HG03039 (cell line): Measurements from ENCODE around the gene F12.
"Not testable (repeated sequence)": the region's sequence is repeated elsewhere in the genome, so short reads cannot be mapped to it uniquely, and the experiment has no call there.

Experiments
- ATAC-seq: cut with Tn5 transposase; IDR thresholded peaks from one replicate; pipeline ENCODE4 v1.9.1; 2021; ENCODE audit warnings: mild to moderate bottlenecking, moderate library complexity; ENCODE audit not compliant: unreplicated experiment

The F12 gene

DNA sequence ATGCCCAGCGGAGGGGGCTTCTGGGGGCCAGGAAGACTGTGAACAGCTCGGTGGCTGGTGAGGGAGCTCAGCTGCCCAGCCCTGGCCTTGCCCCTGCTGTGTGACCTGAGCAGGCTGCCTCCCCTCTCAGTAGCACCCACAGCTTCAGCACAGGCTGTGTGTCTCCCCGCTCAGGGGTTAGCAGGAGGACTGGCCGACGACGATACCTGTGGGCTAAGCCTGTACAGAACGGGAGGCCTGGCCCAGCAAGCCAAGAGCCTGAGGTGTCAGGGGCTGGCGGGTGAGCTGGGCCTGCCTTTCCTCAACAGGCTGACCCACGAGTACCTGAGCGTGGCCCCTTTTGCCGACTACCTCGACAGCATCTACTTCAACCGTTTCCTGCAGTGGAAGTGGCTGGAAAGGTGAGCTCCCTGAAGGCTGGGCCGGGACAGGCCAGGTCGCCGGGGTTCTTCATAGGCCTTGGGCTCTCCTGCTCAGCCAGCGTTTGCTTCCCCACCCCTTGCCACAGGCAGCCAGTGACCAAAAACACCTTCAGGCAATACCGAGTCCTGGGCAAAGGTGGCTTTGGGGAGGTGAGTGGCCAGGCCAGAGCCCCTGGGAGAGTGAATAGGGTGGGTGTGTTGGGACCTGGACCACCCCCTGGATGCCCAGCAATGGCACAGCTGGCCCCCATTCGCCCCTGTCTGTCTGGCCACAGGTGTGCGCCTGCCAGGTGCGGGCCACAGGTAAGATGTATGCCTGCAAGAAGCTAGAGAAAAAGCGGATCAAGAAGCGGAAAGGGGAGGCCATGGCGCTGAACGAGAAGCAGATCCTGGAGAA, 23.7 kb upstream of the F12 start:
- ATAC-seq = no peak

- no peak for ATAC-seq
Measured at GRCh38 chr5:177432143-177432838, 22.9 kb upstream of the F12 start.

GRCh38 chr5:177431317-177432142, 22.2 kb upstream of the F12 start:
- ATAC-seq = peak; percentile 34

- ATAC-seq = no peak
Measured at GRCh38 chr5:177430972-177431316, 21.6 kb upstream of the F12 start.

- no peak for ATAC-seq
Measured at GRCh38 chr5:177430140-177430951, 21.0 kb upstream of the F12 start.

DNA sequence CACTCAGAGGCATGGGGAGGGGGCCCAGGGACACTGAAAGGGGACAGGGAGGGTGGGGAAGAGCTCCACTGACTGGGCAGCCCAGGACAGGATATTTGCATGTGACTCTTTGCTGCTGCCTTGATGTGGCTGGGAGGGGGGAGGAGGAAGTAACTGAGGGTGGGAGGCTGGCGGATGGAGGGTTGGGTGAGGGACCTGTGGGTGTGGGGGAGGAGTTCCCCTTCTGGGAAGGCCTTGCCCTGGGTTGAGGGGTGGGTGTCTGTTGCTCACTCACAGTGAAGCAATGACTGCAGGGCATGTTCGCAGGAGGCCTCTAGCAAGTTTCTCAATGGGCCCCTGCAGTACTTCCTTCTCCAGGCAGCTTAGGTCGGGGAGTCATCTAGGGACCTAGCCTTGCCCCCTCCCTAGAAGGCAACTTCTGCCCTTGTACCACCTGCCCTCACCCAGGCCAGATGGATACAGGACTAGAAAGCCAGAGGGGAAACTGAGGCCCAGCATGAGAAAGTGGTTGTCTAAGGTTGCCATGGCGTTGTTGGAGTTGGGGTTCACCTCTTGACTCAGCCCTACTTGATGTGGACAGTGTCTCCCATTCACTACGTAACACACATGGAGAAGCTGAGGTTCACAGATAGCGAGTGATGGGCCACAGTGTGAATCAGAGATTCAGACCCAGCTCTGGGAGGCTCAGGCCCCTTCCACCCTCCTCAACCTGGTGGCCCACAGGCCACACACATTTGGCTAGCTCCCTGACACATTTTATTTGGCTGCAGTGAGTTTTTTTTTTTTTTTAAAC, 20.1 kb upstream of the F12 start:
- ATAC-seq = no peak

- ATAC-seq = no peak
Measured at GRCh38 chr5:177428574-177429217, 19.3 kb upstream of the F12 start.

DNA sequence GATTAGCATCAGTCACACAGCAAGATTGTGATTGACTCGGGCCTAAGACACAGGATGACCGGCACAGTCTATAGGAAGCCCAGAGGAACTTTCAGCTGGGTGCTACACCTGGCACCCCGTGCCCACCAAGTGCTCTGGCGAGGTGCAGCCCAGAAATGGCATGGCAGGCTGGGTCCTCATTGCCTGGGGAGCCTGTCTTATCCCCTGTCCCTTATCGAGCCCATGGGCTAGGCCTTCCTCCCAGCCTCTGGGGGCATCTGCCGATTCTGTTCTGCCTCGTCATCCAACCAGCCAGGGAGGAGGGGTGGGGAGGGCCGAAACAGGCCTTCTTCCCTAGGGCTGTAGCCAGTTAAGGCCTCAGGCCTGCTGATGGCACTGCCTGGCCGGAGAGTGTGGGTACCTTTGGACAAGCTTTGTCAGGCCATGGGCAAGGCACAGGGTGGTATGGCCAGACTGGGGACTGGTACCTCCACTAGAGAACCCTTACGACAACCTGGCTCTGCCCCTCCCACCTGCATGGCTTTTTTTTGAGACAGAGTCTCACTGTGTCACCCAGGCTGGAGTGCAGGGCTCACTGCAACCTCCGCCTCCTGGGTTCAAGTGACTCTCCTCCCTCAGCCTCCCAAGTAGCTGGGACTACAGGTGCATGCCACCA, 18.7 kb upstream of the F12 start:
- ATAC-seq = no peak

DNA sequence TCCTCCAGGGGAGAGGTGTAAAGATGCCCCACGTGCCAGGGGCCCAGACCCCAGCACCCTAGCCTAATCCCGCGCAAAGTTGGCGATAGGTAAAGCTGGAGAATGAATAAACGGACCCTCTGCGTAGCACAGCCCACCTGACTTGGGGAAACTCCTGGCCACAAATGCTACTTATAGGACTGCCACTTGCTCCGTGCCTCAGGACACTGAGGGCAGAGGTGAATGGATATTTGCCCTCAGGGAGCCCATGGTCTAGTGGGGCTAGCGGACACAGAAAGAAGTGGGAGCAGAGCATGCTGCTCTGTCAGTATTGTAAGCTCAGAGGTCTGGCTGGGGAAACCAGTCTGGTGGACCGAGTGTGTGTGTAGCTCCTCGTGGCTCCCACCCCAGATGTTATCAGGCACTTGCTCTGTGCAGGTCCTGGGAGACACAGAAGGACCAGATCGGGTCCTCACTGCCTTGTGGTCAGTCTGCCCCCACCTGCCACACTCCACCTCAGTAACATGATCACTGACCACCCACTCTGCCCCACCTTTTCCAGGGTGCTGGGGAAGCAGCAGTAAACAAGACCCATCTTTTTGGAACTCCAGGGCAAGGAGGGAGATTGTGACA, 18.0 kb upstream of the F12 start:
- ATAC-seq = no peak

- peak; percentile 12 for ATAC-seq
Measured at GRCh38 chr5:177426566-177427210, 17.3 kb upstream of the F12 start, which contains the start of gene GRK6. Gene GRK6 (plus strand): TSS chr5:177426676. CDS start chr5:177426846, 170 bp downstream.

DNA sequence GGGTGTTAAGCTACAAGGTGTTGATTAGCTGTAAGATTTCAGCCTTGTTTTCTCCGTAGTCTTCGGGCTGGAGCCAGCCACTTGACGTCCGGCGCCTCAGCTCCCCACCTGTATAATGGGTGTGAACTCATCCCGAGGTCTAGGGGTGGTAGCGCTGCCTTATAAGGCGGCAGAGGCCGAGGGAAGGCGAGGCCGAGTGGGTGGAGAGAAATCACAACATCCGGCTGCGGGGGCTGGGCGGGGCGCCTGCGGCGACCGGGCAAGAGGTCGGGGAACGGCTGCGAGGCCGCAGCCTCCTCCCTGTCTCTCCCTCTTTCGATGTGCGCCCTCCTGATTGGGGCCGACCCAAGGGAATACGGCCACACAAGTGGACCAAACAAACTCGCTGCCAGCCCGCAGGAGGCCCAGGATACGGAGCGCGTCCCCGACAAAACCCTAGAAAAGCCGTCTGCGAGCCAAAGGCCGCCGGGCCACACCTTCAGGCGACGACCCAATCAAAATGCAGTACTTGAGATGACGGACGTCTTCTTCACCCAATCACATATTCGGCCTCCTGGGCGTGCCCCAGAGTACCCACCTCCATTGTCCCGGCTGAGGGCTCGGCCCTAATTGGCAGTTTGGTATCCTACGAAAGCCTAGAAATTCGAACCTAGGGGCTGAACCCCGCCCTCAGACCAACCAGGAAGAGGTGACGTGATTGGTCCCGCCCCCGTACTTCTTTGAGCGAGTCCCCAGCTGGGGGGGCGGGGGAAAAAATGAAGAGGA, 16.6 kb upstream of the F12 start:
- peak; percentile 75 for ATAC-seq

DNA sequence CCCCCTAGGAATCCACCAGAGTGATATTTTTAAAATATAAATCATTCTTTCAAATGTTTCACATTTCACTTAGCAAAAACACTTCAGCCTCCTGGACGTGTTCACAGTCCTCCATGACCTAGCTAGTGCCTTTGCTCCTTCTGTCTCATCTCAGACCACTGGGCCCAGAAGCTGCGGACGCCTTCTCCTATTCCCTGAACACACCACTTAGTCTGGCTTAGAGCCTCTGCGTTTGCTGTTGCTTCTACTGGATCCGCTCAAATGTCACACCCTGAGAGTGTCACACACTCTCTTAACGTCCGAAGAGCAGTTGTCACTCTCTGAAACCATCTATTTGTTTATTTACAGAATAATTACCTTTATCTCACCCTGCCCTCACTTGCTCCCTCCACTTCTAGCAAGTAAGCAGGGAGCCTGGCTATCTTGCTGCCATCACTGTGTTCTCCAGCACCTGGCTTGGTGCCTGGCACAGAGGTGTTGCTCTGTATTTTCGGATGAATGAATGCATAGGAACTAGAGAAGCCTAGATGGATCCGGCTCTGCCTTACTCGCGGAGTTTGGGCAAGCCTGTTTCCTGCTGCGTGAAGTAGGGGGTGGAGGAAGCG, 15.9 kb upstream of the F12 start:
- no peak for ATAC-seq

DNA sequence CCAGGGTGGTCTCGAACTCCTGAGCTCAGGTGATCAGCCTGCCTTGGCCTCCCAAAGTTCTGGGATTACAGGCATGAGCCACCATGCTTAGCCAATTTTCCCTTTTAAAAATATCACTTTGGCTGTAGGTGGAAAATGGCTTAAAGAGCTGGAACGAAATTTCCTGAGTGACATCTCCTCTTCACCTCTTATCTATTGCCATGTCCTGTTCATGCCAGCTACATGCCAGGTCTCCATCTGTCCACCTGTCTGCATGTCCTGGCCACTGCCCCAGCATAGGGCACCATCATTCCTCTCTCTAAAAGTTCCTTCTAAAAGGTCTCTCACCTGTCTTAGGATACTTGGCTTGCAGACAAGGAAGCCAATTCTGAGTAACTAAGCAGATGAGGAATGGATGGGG, 14.3 kb upstream of the F12 start:
- no peak for ATAC-seq

DNA sequence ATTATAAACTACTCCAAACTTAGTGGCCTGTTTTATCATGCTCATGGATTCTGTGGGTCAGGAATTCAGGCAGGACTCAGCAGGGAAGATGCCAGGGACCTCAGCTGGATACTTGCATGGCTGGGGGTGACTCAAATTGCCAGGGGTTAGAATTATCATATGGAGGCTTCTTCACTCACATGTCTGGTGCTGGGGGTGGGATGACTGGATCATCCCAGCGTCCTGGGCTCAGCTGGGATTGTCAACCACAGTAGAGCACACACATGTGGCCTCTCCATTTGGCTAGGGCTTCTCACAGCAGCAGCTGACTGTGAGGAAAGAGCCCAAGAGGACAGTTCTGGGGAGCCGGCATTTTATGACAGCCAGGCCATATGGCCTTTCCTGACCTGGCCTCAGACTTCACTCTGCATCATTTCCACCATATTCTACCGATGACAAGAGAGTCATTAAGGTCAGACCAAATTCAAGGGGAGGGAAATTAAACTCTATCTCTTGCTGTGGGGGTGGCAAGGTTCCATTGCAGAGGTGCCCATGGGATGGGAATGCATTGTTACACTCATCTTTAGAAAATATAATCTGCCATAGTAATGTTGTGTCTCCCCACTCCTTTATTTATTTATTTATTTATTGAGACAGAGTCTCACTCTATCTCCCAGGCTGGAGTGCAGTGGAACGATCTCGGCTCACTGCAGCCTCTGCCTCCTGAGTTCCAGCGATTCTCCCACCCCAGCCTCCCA, 11.9 kb upstream of the F12 start:
- ATAC-seq = no peak

GRCh38 chr5:177420472-177420871, 11.1 kb upstream of the F12 start:
- ATAC-seq = not testable (repeated sequence)

DNA sequence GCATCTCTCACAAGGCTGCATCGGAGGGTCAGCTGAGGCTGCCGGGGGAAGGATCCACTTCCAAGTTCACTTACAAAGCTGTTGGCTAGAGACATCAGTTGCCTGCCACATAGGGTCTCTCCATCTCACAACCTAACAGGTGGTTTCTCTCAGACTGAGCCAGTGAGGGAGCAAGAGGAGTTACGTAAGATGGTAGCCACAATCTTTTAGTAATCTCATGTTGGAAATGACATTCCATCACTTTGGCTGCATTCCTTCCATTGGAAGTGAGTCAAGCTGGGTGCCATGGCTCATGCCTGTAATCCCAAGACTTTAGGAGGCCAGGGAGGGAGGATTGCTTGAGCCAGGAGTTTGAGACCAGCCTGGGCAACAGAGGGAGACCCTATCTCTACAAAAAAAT, 9.7 kb upstream of the F12 start:
- no peak for ATAC-seq
